Measurements from ENCODE around the gene DOCK2. TPM values are rescaled to one million over a fixed set of nuclear protein-coding genes. Genes with fewer than 3 reads are reported as not detected.

The DOCK2 gene
- total and polyA plus RNA-seq, 2 donors (not counting 3 experiments of a cell fraction or from before 2014, with no cell fraction given), result 0.62 to 4.8 TPM

GRCh38 chr5:169938439-169938838 is 301.4 kb downstream of the DOCK2 start:
- peaks cover 9% of the 10 kb centered on the region for H3K4me1 ChIP-seq (ENCODE audit: control insufficient read depth, extremely low read depth, insufficient read depth, low read length)
- H2AFZ ChIP-seq (ENCODE audit: low read depth, low read length), result no peak overlapping the region
- H3K9me1 ChIP-seq (replicated peaks; ENCODE audit: control insufficient read depth, extremely low read depth, insufficient read depth, low read length), result no peaks in the 10 kb centered on the region
- H3K27me3 ChIP-seq (ENCODE audit: control insufficient read depth in 2 of 2, insufficient read depth in 2 of 2, low read length in 2 of 2), result no peaks in the 10 kb centered on the region
- H3K4me2 ChIP-seq (ENCODE audit: insufficient read depth, low read length), result no peak overlapping the region
- no peaks in the 10 kb centered on the region for H3K9me3 ChIP-seq (replicated peaks; ENCODE audit: control insufficient read depth, insufficient read depth, low read length)
- POLR2A ChIA-PET, result no interaction called here
- TF ChIP-seq FOS (IDR thresholded peaks at IDR 0.05; ENCODE audit: borderline replicate concordance, insufficient read depth, low read length) (no peak), EZH2 (IDR thresholded peaks at IDR 0.05; ENCODE audit: borderline replicate concordance, low read depth, low read length, severe bottlenecking) (no peak), JUN (IDR thresholded peaks at IDR 0.05; ENCODE audit: borderline replicate concordance, insufficient read depth, insufficient read length, low read depth) (no peak), GATA2 (IDR thresholded peaks at IDR 0.05; ENCODE audit: insufficient read depth, insufficient read length, low read depth, low read length) (no peak), POLR2A (IDR thresholded peaks at IDR 0.05; ENCODE audit: low read depth, low read length) (no peak), POLR2AphosphoS5 (IDR thresholded peaks at IDR 0.05; ENCODE audit: insufficient read depth, low read depth, low read length) (no peak), CTCF (IDR thresholded peaks at IDR 0.05; ENCODE audit: extremely low read depth in 1 of 2, insufficient read depth in 1 of 2, low read depth in 1 of 2, low read length in 2 of 2) (no peak), MYC (IDR thresholded peaks at IDR 0.05; ENCODE audit: low read depth, low read length) (no peak)
- TF ChIP-seq, protein P1, sequence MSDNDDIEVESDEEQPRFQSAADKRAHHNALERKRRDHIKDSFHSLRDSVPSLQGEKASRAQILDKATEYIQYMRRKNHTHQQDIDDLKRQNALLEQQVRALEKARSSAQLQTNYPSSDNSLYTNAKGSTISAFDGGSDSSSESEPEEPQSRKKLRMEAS (IDR thresholded peaks at IDR 0.05; ENCODE audit: insufficient read depth, insufficient read length), result no peak
- H3K36me3 ChIP-seq (ENCODE audit: control insufficient read depth in 2 of 2, extremely low read depth in 1 of 2, insufficient read depth in 2 of 2, low read length in 2 of 2), result peaks cover 0 to 4% of the 10 kb centered on the region in 2 experiments
- BruUV-seq (replicated peaks), result no TSS peak
- H3K4me3 ChIP-seq (replicated peaks in 1 of 3; ENCODE audit: insufficient read depth in 1 of 3, low read depth in 1 of 3, low read length in 3 of 3), result no peak overlapping the region
- H4K20me1 ChIP-seq (replicated peaks; ENCODE audit: control insufficient read depth, extremely low read depth, insufficient read depth, low read length), result no peaks in the 10 kb centered on the region
- DNase-seq (ENCODE audit: low read depth, low spot score), result no peak
- CTCF ChIA-PET, result interaction anchor here (1.2 to 1.9 kb wide), 3 partner anchors 8 to 278 kb away, joined by 3 to 7 read pairs (median 6); partner anchors contain the start of gene INSYN2B
- dilution Hi-C loops (cut with MboI; ENCODE audit: extremely low pct_ligation_motif_present, low sequenced_read_pairs) (no loop called here), intact Hi-C loops (cut with micrococcal nuclease) (no loop called here)
- H3K79me2 ChIP-seq (ENCODE audit: control insufficient read depth, insufficient read depth, low read length), result peaks cover 8% of the 10 kb centered on the region
- H3K27ac ChIP-seq (ENCODE audit: insufficient read depth, low read depth, low read length), result no peak overlapping the region
- no peak for FAIRE-seq
- H3K9ac ChIP-seq (replicated peaks; ENCODE audit: extremely low read depth, insufficient read depth, low read length), result no peak overlapping the region
